ENCODE measurements around the gene CNKSR3.

- TF ChIP-seq CTCF (conservative IDR thresholded peaks at IDR 0.05; ENCODE audit: low read depth, low read length) (no peak), EZH2 (IDR thresholded peaks at IDR 0.05; ENCODE audit: borderline replicate concordance, low read depth, low read length, poor library complexity, severe bottlenecking) (no peak)
These were observed 48.5 kb upstream of the CNKSR3 start for GRCh38 chr6:154558984-154559383.
